GM21723 (cell line): ENCODE results near the gene SCYL1.

Source experiments
- ATAC-seq: cut with Tn5 transposase; IDR thresholded peaks from one replicate; pipeline ENCODE4 v1.9.1; 2021; ENCODE audit warnings: mild to moderate bottlenecking, moderate library complexity; ENCODE audit not compliant: unreplicated experiment

SCYL1 gene

DNA sequence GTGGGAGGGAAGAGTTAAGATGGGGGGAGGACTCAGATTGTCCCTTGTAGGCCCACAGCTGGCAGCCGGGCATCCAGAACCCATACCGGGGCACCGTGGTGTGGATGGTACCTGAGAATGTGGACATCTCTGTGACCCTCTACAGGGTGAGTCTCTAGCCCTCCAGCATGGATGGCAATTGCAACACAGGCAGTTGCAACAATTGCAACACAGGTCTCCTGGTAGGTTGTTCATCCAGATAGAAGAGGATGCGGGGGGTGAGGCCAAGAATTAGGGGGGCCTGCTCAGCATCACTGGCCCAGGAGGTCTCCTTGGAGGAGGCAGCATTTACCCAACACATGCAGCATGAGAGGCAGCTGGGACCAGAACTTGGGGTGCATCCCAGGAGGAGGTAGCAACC is 54.4 kb downstream of the SCYL1 start:
- no peak for ATAC-seq

DNA sequence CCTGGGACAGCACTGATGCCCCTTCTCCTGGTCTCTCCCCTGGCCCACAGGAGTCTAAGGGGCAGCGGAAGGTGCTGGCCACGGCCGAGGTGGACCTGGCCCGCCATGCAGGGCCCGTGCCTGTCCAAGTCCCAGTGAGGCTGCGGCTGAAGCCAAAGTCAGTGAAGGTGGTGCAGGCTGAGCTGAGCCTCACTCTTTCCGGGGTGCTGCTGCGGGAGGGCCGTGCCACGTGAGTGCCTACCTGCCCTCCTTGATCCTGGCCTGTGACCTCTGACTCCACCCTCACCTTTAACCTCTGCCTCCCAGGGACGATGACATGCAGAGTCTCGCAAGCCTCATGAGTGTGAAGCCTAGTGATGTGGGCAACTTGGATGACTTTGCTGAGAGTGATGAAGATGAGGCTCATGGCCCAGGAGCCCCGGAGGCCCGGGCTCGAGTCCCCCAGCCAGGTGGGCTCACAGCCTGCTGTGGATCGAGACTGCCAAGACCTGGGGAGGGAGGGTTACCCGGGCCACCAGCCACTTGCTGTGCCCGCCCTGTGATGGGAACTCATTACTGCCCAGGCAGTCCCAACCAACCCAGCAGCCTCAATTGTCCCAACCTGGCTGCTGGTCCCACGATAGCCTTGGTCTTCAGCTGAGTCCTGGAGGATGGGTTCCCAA is 55.3 kb downstream of the SCYL1 start:
- no peak for ATAC-seq

DNA sequence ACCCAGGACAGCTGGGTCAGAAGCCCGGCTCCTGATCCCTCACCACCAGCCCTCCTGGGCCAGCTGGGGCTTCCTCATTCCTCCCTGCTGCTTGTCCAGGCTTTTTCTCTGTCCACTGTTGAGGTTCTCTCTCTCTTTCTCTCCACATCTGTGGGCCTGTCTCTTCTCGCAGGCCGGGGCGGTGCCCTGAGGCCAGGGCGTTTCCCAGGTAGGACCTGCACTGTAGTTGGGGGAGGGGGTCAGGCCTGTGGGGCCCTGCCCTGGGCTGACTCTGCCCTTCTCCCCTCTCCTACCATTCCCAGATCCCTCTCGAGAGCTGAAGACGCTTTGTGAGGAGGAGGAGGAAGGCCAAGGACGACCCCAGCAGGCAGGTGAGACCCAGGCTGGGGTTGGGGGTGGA is 55.9 kb downstream of the SCYL1 start:
- no peak for ATAC-seq

DNA sequence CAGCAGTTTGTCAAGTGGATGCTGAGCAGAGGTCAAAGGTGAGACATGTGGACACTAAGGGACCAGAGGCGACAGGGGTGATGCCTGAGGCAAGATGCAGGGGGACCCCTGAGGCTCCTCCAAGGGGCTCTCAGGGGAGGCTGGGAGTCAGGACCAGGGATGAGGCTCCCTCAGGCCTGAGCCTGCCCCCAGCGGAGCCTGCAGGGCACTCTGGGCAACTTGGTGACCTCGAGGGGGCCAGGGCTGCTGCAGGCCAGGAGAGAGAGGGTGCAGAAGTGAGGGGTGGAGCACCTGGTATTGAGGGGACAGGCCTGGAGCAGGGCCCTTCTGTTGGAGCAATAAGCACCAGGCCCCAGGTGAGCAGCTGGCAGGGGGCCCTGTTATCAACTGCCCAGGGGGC is 57.0 kb downstream of the SCYL1 start:
- ATAC-seq: no peak

DNA sequence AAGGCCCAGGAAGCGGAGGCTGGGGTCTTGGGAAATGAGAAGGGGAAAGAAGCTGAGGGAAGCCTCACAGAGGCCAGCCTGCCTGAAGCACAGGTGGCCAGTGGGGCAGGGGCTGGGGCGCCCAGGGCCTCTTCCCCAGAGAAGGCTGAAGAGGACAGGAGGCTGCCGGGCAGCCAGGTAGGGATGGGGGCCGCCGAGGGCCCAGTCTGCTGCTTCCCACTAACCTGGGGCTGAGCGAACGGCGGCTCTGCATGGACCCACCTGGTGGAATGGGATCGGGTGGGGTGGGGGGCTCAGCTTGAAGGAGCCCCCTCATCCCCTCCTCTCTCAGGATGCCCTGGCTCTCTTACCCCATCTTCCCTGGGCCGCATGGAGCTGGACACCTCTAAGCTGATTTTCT is 58.7 kb downstream of the SCYL1 start:
- ATAC-seq: no peak

DNA sequence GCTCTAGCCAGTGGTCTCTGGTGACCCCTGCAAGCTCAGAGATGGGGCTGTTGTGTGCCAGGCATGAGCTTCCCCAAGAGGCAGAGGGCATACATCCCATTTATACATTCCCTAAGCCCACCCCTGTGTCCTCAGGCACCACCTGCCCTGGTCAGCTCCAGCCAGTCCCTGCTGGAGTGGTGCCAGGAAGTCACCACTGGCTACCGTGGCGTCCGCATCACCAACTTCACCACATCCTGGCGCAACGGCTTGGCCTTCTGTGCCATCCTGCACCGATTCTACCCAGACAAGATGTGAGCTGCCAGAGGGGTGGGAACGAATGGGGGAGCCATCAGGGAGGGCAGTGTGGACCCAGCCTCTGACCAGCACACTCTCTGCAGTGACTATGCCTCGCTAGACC is 59.2 kb downstream of the SCYL1 start:
- no peak for ATAC-seq

DNA sequence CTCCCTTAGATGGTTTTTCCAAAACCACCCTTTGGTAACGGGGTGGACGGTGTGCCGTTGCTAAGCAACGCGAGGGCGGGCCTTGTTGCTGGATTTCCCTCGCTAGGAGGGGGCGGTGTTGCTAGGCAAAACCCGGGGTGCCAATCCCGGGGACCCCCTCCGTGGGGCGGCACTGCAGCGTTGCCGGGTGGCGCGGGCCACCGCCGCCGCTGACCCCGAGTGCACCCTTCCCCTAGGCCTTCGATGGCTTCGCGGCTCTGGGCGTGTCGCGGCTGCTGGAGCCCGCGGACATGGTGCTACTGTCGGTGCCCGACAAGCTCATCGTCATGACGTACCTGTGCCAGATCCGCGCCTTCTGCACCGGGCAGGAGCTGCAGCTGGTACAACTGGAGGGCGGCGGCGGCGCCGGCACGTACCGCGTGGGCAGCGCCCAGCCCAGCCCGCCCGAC is 59.9 kb downstream of the SCYL1 start:
- no peak for ATAC-seq

DNA sequence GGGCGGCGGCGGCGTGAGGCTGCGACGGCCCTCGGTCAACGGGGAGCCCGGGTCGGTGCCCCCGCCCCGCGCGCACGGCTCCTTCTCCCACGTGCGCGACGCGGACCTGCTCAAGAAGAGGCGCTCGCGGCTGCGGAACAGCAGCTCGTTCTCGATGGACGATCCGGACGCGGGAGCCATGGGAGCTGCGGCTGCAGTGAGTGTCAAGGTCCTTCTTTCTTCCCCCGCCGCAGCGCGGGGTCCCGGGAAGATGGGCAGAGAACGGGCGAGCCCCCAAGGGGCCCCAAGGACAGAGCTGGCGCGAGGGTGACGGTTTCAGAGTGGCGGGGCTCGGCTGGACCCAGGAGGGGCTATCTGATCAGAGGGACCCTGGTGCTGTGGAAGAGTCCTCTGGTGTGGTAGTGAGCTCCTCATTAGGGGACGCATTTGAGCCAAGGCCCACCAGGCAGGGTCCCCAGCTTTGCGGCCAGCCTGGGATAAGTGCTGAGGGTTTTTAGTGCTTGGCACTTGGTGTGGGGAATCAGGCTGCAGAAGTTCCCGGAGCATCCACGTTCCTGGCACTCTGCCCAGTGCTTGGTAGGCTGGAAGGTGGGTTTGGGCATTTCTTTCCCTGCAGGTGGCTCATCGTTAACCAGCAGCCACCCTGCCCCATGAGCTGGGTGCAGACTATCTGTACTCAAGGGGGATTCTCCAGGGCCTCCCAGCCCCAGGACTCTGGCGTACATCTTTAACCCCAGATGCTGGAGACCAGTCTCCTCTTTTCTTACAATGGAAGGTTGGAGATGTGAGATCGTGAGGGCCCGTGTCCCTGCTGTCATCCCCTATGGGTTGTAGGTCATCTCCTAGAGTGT is 60.7 kb downstream of the SCYL1 start:
- ATAC-seq: no peak

DNA sequence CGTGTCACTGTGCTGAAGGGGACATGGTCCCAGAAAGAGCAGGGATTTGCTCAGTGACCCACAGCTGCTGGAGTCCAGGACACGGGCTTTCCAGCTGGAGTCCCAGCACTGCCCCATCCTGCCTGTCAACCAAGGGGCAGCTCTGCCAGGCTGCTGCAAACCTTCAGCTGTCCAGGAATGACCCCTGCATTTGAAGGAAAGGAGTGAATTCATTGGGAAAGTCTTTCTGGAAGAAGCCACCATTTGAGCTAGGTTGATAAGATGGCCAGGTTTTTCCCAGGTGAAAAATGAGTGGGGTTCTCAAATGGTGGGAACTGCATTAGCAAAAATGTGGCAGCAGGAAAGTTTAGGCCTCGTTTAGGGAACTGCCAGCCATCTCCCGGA is 61.4 kb downstream of the SCYL1 start:
- no peak for ATAC-seq

DNA sequence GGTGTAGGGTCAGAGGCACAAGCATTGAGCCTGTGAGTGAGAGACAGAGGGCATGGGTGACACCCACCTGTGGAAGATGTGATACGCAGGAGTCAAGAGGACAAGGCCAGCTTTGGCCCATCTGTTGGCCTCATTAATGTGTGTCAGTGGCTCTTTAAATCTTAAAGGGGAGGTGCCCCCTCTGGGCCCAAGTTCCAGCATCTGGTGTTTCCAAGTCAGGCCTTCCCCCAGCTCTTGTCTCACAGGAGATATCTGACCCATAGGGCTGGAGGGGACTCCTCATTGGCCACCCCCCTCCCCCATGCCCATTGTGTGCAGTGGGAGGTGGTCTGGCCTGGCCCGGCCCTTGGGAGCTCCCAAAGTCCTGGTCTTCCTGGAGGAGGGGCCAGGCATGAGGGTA is 61.8 kb downstream of the SCYL1 start:
- ATAC-seq: no peak
